B cell (primary cell): ENCODE data around the gene OSTF1.

ENCODE experiments used
- EZH2 ChIP-seq: IDR thresholded peaks from 2 replicates; pipeline ENCODE4 v1.6.1; 2012; ENCODE audit warnings: borderline replicate concordance, low read depth, mild to moderate bottlenecking, moderate library complexity, low read length; ENCODE audit not compliant: insufficient read depth, poor library complexity, severe bottlenecking
- TF ChIP-seq, protein P1 (sequence below): fragments of 200-600 bp; IDR thresholded peaks from one replicate; pipeline ENCODE4 v1.8.0; 2022; ENCODE audit warnings: antibody characterized with exemption, mild to moderate bottlenecking

DNA sequence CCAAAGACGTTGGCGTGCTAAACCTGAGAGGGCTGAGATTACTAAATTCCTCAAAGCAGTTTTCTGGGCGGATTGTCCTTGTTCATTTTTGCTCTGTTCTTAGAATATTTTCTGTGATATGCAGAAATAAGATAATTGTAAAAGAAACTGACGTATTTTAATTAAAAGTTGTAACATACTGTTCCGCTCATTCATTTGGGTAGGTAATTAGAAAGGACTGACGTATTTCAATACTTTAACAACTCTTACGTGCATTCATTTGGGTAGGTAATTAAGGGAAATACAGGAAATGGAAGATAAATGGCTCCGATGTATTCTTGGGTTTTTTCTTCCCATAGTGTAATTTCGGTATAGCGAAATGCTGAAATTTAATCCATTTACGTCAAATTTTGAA lies 1.1 kb downstream of the OSTF1 start:
- TF ChIP-seq, protein P1, sequence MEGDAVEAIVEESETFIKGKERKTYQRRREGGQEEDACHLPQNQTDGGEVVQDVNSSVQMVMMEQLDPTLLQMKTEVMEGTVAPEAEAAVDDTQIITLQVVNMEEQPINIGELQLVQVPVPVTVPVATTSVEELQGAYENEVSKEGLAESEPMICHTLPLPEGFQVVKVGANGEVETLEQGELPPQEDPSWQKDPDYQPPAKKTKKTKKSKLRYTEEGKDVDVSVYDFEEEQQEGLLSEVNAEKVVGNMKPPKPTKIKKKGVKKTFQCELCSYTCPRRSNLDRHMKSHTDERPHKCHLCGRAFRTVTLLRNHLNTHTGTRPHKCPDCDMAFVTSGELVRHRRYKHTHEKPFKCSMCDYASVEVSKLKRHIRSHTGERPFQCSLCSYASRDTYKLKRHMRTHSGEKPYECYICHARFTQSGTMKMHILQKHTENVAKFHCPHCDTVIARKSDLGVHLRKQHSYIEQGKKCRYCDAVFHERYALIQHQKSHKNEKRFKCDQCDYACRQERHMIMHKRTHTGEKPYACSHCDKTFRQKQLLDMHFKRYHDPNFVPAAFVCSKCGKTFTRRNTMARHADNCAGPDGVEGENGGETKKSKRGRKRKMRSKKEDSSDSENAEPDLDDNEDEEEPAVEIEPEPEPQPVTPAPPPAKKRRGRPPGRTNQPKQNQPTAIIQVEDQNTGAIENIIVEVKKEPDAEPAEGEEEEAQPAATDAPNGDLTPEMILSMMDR: no peak
- TF ChIP-seq EZH2: no peak
